SK-N-MC (cell line): Measurements from ENCODE around the gene C1QTNF9.

Source experiments
- DNase-seq: peaks from one replicate; pipeline ENCODE4 v3.0.0-alpha.2; 2011; ENCODE audit warnings: low read depth, low spot score
- H3K27ac ChIP-seq: fragments of 200-600 bp; sonication (generic); 2 replicates; pipeline ENCODE4 v1.5.1; 2016; ENCODE audit warnings: mixed run types
- H3K36me3 ChIP-seq: fragments of 200-600 bp; sonication (generic); 2 replicates; pipeline ENCODE4 v1.6.1; 2017; ENCODE audit warnings: antibody characterized with exemption, low read length, mixed read lengths; ENCODE audit not compliant: insufficient read depth
- H3K4me3 ChIP-seq: fragments of 200-600 bp; sonication (generic); 2 replicates; pipeline ENCODE4 v1.5.1; 2016
- H3K9ac ChIP-seq: fragments of 200-600 bp; sonication (generic); 2 replicates; pipeline ENCODE4 v1.8.0; 2017; ENCODE audit warnings: mixed run types, mixed read lengths; ENCODE audit not compliant: insufficient read length
- H3K9me3 ChIP-seq: fragments of 200-600 bp; sonication (generic); 2 replicates; pipeline ENCODE4 v1.6.1; 2017; ENCODE audit warnings: low read depth, mild to moderate bottlenecking, antibody characterized with exemption, low read length, moderate library complexity, mixed read lengths
- EZH2 ChIP-seq: fragments of 200-600 bp; sonication (generic); IDR thresholded peaks from one replicate; pipeline ENCODE4 v1.6.1; 2017; ENCODE audit warnings: antibody characterized with exemption
- FOXP2 ChIP-seq: optimal IDR thresholded peaks from 2 replicates; pipeline ENCODE3; 2011; ENCODE audit warnings: mild to moderate bottlenecking, moderate library complexity; ENCODE audit not compliant: insufficient read depth; ENCODE audit errors: extremely low read length, control extremely low read depth
- POLR2AphosphoS5 ChIP-seq: IDR thresholded peaks from 2 replicates; pipeline ENCODE4 v1.6.1; 2012; ENCODE audit warnings: mild to moderate bottlenecking, low read depth, low read length, borderline replicate concordance

C1QTNF9 gene

GRCh38 chr13:24290280-24290932, 19.0 kb upstream of the C1QTNF9 start:
- Histone ChIP-seq H3K9ac (no peak overlapping the region), H3K4me3 (no peak overlapping the region), H3K9me3 (no peaks in the 10 kb centered on the region), H3K36me3 (peaks cover 57% of the 10 kb centered on the region), H3K27ac (no peak overlapping the region)
- DNase-seq, result no peak
- TF ChIP-seq FOXP2, result no peak
- TF ChIP-seq POLR2AphosphoS5, result no peak
- no peak for TF ChIP-seq EZH2

DNA sequence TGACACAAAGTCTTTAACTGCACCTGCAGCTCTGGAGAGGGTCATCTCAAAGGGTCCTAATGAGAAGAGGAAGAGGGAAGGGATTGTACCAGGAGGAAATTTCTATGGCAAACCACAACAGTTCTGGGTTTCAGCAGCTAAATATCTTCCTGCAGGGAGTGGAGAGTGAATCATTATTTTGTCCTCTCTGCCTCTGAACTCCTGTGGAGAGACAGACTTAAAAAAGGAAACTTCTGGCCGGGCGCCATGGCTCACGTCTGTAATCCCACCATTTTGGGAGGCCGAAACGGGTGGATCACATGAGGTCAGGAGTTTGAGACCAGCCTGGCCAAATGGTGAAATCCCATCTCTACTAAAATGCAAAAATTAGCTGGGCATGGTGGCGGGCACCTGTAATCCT, 16.9 kb upstream of the C1QTNF9 start:
- peaks cover 68% of the 10 kb centered on the region for H3K36me3 ChIP-seq
- TF ChIP-seq FOXP2 (no peak), EZH2 (no peak), POLR2AphosphoS5 (no peak)
- H3K9me3 ChIP-seq, result no peaks in the 10 kb centered on the region
- no peak overlapping the region for H3K4me3 ChIP-seq
- no peak for DNase-seq
- H3K9ac ChIP-seq, result no peak overlapping the region
- H3K27ac ChIP-seq, result no peak overlapping the region

GRCh38 chr13:24293746-24294145, 15.6 kb upstream of the C1QTNF9 start:
- no peak for TF ChIP-seq POLR2AphosphoS5
- TF ChIP-seq FOXP2, result no peak
- no peak for TF ChIP-seq EZH2
- H3K36me3 ChIP-seq, result peaks cover 72% of the 10 kb centered on the region
- peak overlapping the region; percentile 41 for H3K4me3 ChIP-seq
- no peaks in the 10 kb centered on the region for H3K9me3 ChIP-seq
- H3K9ac ChIP-seq, result peak overlapping the region; percentile 18
- no peak for DNase-seq
- H3K27ac ChIP-seq, result peak overlapping the region; percentile 82

DNA sequence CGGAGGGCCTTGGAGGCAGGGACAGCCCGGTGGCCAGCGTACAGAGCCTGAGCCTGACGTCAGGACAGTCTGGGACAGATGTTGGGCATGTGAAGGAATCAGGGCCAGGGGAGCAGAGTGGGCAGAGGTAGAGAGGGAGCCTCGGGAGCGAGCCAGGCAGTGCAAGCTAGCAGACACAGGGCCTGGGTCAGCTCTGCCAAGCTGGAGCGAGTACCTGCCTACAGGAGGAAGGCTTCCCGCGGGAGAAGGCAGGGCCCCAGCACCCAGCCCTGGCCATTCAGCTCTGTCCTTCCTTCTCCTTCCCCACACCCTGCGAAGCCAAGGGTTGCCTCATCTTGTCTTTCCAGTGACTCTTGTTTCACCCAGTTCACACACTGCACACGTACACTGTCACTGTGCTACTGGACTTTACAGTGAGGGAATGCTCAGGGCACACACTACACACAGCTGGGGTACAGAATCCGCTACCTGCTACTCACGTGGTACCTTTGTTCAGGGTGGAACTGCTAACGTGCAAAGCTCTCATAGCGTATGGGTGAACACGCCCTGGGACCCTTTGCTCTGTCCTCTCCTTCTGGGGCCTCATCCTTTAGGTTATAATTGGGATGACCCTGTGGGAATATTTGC, 9.8 kb upstream of the C1QTNF9 start:
- Histone ChIP-seq H3K9ac (no peak overlapping the region), H3K9me3 (no peaks in the 10 kb centered on the region), H3K4me3 (no peak overlapping the region), H3K36me3 (peaks cover 51% of the 10 kb centered on the region), H3K27ac (no peak overlapping the region)
- TF ChIP-seq EZH2, result no peak
- no peak for TF ChIP-seq FOXP2
- no peak for TF ChIP-seq POLR2AphosphoS5
- DNase-seq, result no peak

- Histone ChIP-seq H3K9me3 (no peaks in the 10 kb centered on the region), H3K4me3 (no peak overlapping the region), H3K9ac (no peak overlapping the region), H3K27ac (no peak overlapping the region), H3K36me3 (peaks cover 45% of the 10 kb centered on the region)
- TF ChIP-seq FOXP2 (no peak), POLR2AphosphoS5 (no peak), EZH2 (no peak)
- no peak for DNase-seq
Observed at GRCh38 chr13:24301434-24301833, 7.9 kb upstream of the C1QTNF9 start.

DNA sequence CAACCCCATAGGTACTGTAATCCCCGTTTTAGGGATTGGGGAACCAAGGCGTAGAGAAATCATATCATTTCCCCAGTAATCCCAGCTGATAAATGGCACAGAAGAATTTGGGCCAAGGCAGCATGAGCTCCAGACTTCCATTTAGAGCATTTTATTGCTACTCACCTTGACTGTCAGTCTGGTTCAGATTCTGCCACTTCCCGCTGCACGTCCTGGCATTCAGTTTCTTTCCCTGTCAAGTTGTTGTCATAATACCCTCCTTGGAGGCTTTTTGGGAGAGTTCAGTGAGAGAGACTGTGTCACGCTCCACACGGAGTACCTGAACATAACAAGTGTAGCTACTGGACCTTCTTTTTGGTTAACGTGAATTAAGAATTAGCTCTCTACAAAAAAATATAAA, 7.5 kb upstream of the C1QTNF9 start:
- no peaks in the 10 kb centered on the region for H3K9me3 ChIP-seq
- TF ChIP-seq FOXP2, result no peak
- no peak for TF ChIP-seq POLR2AphosphoS5
- TF ChIP-seq EZH2, result no peak
- H3K36me3 ChIP-seq, result peaks cover 40% of the 10 kb centered on the region
- H3K27ac ChIP-seq, result no peak overlapping the region
- H3K4me3 ChIP-seq, result no peak overlapping the region
- H3K9ac ChIP-seq, result no peak overlapping the region
- DNase-seq, result no peak

GRCh38 chr13:24304620-24305019, 4.8 kb upstream of the C1QTNF9 start:
- TF ChIP-seq POLR2AphosphoS5, result no peak
- no peak for TF ChIP-seq EZH2
- TF ChIP-seq FOXP2, result no peak
- Histone ChIP-seq H3K36me3 (peaks cover 19% of the 10 kb centered on the region), H3K9me3 (no peaks in the 10 kb centered on the region), H3K4me3 (no peak overlapping the region), H3K9ac (no peak overlapping the region), H3K27ac (no peak overlapping the region)
- no peak for DNase-seq

- H3K9me3 ChIP-seq, result no peaks in the 10 kb centered on the region
- H3K27ac ChIP-seq, result no peak overlapping the region
- TF ChIP-seq POLR2AphosphoS5 (no peak), EZH2 (no peak), FOXP2 (no peak)
- no peak for DNase-seq
- peaks cover 11% of the 10 kb centered on the region; the same call in 1 of the 2 replicates for H3K36me3 ChIP-seq
- no peak overlapping the region for H3K4me3 ChIP-seq
- H3K9ac ChIP-seq, result no peak overlapping the region
Observed at GRCh38 chr13:24306632-24307031, 2.7 kb upstream of the C1QTNF9 start.
